Measurements from ENCODE around the gene UBE2D4.
"Not testable (repeated sequence)": the region's sequence is repeated elsewhere in the genome, so short reads cannot be mapped to it uniquely, and the experiment has no call there.

Gene UBE2D4

GRCh38 chr7:43960933-43961332 lies 34.7 kb downstream of the UBE2D4 start:
- no peak for DNase-seq (ENCODE audit: low read depth in 1 of 2, low spot score in 1 of 2)

- not testable (repeated sequence) for DNase-seq (ENCODE audit: low read depth in 1 of 2, low spot score in 1 of 2)
Observed at GRCh38 chr7:43966392-43966791, 40.2 kb downstream of the UBE2D4 start.

GRCh38 chr7:43968172-43969040 lies 42.2 kb downstream of the UBE2D4 start:
- DNase-seq (ENCODE audit: low read depth in 1 of 2, low spot score in 1 of 2): not testable (repeated sequence)

DNA sequence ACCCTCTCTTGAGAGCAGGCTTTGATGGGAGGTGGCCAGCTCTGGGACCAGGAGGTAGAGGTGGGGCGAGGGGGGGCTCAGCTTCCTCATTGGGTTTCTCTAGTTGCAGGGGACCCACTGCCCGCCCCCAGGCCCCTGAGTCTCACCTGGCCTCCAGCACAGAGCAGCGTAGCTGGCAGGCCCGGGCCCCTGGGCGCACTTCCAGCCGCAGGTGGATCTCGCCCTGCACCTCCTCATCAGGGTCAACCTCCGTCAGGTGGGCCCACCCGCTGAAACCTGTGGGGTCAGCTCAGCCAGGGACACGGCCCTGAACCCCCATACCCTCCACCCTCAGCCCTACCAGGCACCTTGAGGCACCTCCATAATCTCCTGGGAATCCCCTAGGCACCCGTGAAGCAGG lies 43.4 kb downstream of the UBE2D4 start:
- DNase-seq (ENCODE audit: low read depth in 1 of 2, low spot score in 1 of 2): not testable (repeated sequence)

DNA sequence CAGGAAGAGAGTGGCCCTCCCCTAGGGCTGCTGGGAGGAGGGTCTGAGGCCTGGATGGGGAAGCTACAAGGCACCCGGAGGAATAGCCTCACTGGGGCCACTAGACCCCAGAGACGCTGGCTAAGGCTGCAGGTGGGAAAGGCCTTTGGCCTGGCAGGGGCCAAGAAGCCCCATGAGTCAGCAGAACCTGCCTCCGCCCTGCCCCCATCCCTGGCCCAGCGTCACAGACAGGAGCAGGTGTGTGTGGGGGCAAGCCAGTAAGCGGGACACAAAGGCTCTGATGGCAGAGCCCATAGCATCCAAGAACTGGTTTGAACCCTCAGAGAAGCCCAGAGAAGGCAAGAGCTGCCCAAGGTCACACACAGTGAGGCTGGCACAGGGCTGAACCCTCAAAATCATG lies 44.5 kb downstream of the UBE2D4 start:
- not testable (repeated sequence) for DNase-seq (ENCODE audit: low read depth in 1 of 2, low spot score in 1 of 2)

GRCh38 chr7:43974033-43974573 lies 47.9 kb downstream of the UBE2D4 start:
- not testable (repeated sequence) for DNase-seq (ENCODE audit: low read depth in 1 of 2, low spot score in 1 of 2)

DNA sequence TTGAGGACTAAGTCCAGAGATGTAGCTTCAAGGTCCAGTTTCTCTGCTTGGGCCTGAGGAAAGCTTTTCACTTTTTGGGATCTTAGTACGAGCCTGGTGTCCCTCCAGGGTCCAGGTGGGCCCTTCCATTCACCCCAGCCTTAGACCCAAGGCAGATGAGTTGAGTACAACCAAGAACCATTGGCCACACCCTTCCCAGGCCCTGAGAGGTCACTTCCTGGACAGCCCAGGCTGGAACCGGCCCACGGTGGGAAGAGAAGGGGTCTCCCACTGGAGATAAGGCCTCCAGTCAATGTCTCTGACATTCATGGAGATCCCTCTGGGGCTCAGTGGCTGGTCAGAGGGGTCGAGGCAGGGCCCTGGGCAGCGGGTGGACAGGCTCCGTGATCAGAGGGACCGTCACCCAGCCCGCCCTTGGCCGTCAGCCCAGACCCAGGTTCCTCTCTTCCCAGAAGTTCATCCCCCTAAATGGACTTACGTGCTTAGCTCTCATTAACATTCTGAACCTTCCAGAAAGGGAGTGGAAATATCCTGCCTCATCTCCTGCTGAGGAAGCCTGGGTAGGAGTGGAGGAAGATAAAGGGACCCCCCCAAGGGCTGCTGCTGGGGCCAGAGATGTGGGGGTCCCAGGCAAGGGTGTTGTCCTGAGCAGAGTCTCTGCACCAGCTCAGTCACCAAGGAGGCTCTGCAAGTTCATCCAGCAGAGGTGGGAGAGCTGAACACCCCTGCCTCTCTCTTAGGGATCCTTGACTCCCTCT lies 48.7 kb downstream of the UBE2D4 start:
- not testable (repeated sequence) for DNase-seq (ENCODE audit: low read depth in 1 of 2, low spot score in 1 of 2)

GRCh38 chr7:43977525-43977924 lies 51.3 kb downstream of the UBE2D4 start:
- no peak for DNase-seq (ENCODE audit: low read depth in 1 of 2, low spot score in 1 of 2)

DNA sequence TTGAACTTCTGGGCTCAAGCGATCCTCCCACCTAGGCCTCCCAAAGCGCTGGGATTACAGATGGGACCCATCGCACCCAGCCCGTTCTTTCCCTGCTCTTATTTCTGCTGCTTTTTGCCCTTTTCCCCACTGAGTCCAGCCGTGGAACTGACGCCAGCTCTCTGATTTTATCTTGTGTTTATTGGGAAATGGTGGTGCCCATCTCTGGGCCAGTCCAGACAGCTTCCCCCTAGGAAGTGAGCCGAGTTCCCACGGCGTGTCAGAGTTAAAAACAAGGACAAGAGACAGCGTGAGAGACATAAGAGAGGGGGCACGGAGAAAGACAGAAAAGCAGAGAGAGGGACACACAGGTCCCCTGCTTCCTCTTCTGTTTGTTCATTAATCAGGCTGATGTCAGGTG lies 51.9 kb downstream of the UBE2D4 start:
- DNase-seq (ENCODE audit: low read depth in 1 of 2, low spot score in 1 of 2): not testable (repeated sequence)

- not testable (repeated sequence) for DNase-seq (ENCODE audit: low read depth in 1 of 2, low spot score in 1 of 2)
Observed at GRCh38 chr7:43982848-43983247, 56.6 kb downstream of the UBE2D4 start.

- not testable (repeated sequence) for DNase-seq (ENCODE audit: low read depth in 1 of 2, low spot score in 1 of 2)
Observed at GRCh38 chr7:43983736-43984135, 57.5 kb downstream of the UBE2D4 start.

- DNase-seq (ENCODE audit: low read depth in 1 of 2, low spot score in 1 of 2): peak; percentile 73 to 74
Observed at GRCh38 chr7:43985904-43986864, 59.9 kb downstream of the UBE2D4 start.

DNA sequence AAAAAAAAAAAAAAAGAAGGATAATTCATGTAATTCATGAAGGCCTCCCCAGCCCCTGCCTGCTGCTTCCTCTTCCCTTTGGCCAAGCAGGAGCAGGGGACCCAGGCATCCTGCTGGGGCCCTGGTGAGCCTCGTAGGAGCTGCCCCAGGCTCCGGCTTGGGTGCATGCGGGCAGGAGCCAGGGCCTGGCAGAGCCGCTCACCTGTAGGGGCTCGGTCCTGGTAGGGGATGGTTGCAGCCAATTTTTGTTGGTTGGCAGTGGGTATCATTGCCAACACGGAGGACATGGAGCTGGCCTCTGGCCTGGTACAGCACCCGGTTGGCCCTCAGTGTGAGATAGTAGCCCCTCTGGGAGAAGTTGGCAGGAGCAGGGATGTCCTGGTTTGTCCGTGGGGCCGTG lies 61.2 kb downstream of the UBE2D4 start:
- DNase-seq (ENCODE audit: low read depth in 1 of 2, low spot score in 1 of 2): not testable (repeated sequence)

- not testable (repeated sequence) for DNase-seq (ENCODE audit: low read depth in 1 of 2, low spot score in 1 of 2)
Observed at GRCh38 chr7:43990011-43990585, 63.9 kb downstream of the UBE2D4 start.

DNA sequence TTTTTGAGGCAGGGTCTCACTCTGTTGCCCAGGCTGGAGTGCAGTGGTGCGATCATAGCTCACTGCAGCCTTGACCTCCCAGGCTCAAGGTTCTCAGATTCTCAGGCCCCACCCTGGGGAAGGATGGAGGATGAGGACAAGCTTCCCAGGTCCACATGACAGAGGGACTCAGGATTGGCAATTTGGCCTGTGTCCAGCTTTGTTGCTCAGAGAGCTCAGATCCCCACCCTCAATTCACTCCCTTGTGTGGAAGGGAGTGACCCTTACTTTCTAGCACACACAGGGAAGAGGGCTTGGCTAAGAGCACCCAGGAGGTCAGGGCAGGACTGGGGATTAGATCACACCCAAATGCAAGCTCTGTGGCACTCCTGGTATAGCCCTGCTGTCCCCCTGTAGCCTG lies 64.6 kb downstream of the UBE2D4 start:
- not testable (repeated sequence) for DNase-seq (ENCODE audit: low read depth in 1 of 2, low spot score in 1 of 2)

DNA sequence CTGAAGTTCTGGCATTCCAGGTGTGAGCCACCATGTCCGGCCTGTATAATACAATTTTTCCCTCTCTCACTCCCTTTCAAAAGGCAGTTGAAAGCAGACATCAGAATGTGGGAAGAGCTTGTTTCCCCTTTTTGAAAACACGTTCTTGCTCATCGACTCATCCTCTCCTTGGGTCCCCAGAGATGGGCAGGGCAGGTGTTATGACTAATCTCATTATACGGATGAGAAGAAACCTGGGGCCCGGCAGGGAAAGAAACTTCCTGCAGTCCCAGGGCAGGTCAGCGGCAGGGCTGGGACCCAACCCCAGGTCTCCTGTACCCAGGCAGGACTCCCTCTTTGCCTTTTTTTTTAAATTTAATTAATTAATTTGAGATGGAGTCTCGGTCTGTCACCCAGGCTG lies 66.7 kb downstream of the UBE2D4 start:
- not testable (repeated sequence) for DNase-seq (ENCODE audit: low read depth in 1 of 2, low spot score in 1 of 2)

- not testable (repeated sequence) for DNase-seq (ENCODE audit: low read depth in 1 of 2, low spot score in 1 of 2)
Observed at GRCh38 chr7:43994681-43995080, 68.4 kb downstream of the UBE2D4 start.

GRCh38 chr7:43997532-43997931 lies 71.3 kb downstream of the UBE2D4 start, which contains the start of gene SPDYE1:
SPDYE1 (plus strand) TSS chr7:43997897; CDS start chr7:43999950, 2,053 bp downstream.
- DNase-seq (ENCODE audit: low read depth in 1 of 2, low spot score in 1 of 2): not testable (repeated sequence)
